Esophagus squamous epithelium (tissue), 4 donors: ENCODE measurements around the gene PRKCZ.

Source experiments
- CTCF ChIP-seq, 6 experiments: fragments of 450-650 bp in 4 of 6; fragments of 200-600 bp in 2 of 6; sonication (generic) in 2 of 6; IDR thresholded peaks; one replicate each; pipeline ENCODE4 v1.5.1; 2016 to 2019; ENCODE audit warnings: antibody characterized with exemption in 6 of 6, mild to moderate bottlenecking in 4 of 6, moderate library complexity in 4 of 6
- POLR2A ChIP-seq, 4 donors: fragments of 450-650 bp; IDR thresholded peaks; one replicate each; pipeline ENCODE4 v1.6.1; 2017; ENCODE audit warnings: antibody characterized with exemption in 4 of 4, mild to moderate bottlenecking in 4 of 4, moderate library complexity in 3 of 4

GRCh38 chr1:2135441-2135841 is 85.2 kb downstream of the PRKCZ start:
- TF ChIP-seq CTCF (IDR thresholded peaks at IDR 0.05) (no peak), POLR2A (IDR thresholded peaks at IDR 0.05) (no peak)
